GM18951 (cell line): Measurements from ENCODE around the gene CTTNBP2.

Source experiments
- POLR2A ChIP-seq: IDR thresholded peaks from 4 replicates; pipeline ENCODE4 v1.6.1; 2011; ENCODE audit warnings: mild to moderate bottlenecking; ENCODE audit not compliant: insufficient read length, insufficient read depth; ENCODE audit errors: extremely low read depth
- in situ Hi-C: fragments of 300-500 bp; cut with MboI; formaldehyde crosslinking; loops from one replicate; pipeline ENCODE4 v1.12.0; 2022; ENCODE audit warnings: low sequenced_read_pairs, mixed read lengths, inconsistent platforms; ENCODE audit not compliant: unreplicated experiment

CTTNBP2 gene

DNA sequence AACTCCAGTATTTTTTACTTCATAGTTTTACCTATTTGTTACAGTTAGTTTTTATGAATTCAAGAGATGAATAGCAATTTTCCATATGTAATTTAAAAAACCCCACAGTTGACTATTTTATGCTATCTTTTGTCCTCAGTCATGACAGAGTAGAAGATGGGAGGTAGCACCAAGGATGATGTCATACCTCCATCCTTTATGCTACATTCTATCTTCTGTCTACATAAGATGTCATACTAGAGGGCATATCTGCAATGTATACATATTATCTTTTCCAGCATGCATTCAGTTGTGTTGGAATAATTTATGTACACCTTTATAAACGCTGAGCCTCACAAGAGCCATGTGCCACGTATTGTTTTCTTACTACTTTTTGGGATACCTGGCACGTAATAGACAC, 209.2 kb downstream of the CTTNBP2 start:
- no peak for TF ChIP-seq POLR2A
- in situ Hi-C loops, result no loop called here

DNA sequence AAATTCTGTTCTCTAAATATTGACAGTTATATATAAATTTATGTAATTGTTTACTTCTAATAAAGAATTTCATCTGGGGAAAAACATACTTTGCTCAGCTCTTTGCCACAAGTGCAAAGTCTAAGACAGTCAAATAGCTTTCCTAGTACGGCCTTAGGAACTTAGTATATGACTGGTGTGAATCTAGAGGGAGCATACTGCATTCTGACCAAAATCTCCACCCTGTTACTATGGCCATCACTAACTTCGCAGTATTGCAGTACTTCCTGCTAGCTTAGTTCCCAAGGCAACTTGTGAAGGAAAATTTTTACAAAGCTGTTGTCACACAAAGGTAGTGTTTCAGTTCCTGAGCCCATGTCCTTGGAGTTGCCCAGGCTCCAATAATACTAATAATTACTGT, 211.9 kb downstream of the CTTNBP2 start:
- in situ Hi-C loops, result no loop called here
- TF ChIP-seq POLR2A, result no peak
